ENCODE measurements around the gene RPL21.
"Not testable (repeated sequence)": the region's sequence is repeated elsewhere in the genome, so short reads cannot be mapped to it uniquely, and the experiment has no call there.

Gene RPL21

GRCh38 chr13:27281420-27281819 lies 30.1 kb downstream of the RPL21 start:
- H3K27me3 ChIP-seq (ENCODE audit: insufficient read depth, poor library complexity, severe bottlenecking) = no peaks in the 10 kb centered on the region
- no peak for DNase-seq (ENCODE audit: low spot score)
- no peaks in the 10 kb centered on the region for H3K4me1 ChIP-seq (ENCODE audit: insufficient read depth, poor library complexity, severe bottlenecking)
- no peaks in the 10 kb centered on the region for H3K9me3 ChIP-seq (ENCODE audit: severe bottlenecking)
- ATAC-seq (ENCODE audit: low read depth) = no peak
- no peaks in the 10 kb centered on the region for H3K36me3 ChIP-seq (ENCODE audit: low read depth)
- no peak overlapping the region for H3K27ac ChIP-seq (ENCODE audit: poor library complexity, severe bottlenecking)
- H3K4me3 ChIP-seq (ENCODE audit: severe bottlenecking) = no peak overlapping the region
- no peak for TF ChIP-seq CTCF (IDR thresholded peaks at IDR 0.05; ENCODE audit: poor library complexity, severe bottlenecking)

GRCh38 chr13:27283906-27284493 lies 32.6 kb downstream of the RPL21 start:
- no peaks in the 10 kb centered on the region for H3K27me3 ChIP-seq (ENCODE audit: insufficient read depth, poor library complexity, severe bottlenecking)
- no peak overlapping the region for H3K27ac ChIP-seq (ENCODE audit: poor library complexity, severe bottlenecking)
- ATAC-seq (ENCODE audit: low read depth) (peak; percentile 63; the same call in 2 of the 3 replicates), DNase-seq (ENCODE audit: low spot score) (no peak)
- no peaks in the 10 kb centered on the region for H3K9me3 ChIP-seq (ENCODE audit: severe bottlenecking)
- peak; percentile 26 for TF ChIP-seq CTCF (IDR thresholded peaks at IDR 0.05; ENCODE audit: poor library complexity, severe bottlenecking)
- H3K4me1 ChIP-seq (ENCODE audit: insufficient read depth, poor library complexity, severe bottlenecking) = no peaks in the 10 kb centered on the region
- no peak overlapping the region for H3K4me3 ChIP-seq (ENCODE audit: severe bottlenecking)
- H3K36me3 ChIP-seq (ENCODE audit: low read depth) = no peaks in the 10 kb centered on the region

- Histone ChIP-seq H3K4me3 (ENCODE audit: severe bottlenecking) (no peak overlapping the region), H3K9me3 (ENCODE audit: severe bottlenecking) (no peaks in the 10 kb centered on the region), H3K4me1 (ENCODE audit: insufficient read depth, poor library complexity, severe bottlenecking) (no peaks in the 10 kb centered on the region), H3K36me3 (ENCODE audit: low read depth) (no peaks in the 10 kb centered on the region), H3K27me3 (ENCODE audit: insufficient read depth, poor library complexity, severe bottlenecking) (no peaks in the 10 kb centered on the region), H3K27ac (ENCODE audit: poor library complexity, severe bottlenecking) (no peak overlapping the region)
- ATAC-seq (ENCODE audit: low read depth) (no peak), DNase-seq (ENCODE audit: low spot score) (no peak)
- no peak for TF ChIP-seq CTCF (IDR thresholded peaks at IDR 0.05; ENCODE audit: poor library complexity, severe bottlenecking)
These were observed 37.0 kb downstream of the RPL21 start for GRCh38 chr13:27288392-27288791.

- Histone ChIP-seq H3K4me1 (ENCODE audit: insufficient read depth, poor library complexity, severe bottlenecking) (no peaks in the 10 kb centered on the region), H3K36me3 (ENCODE audit: low read depth) (no peaks in the 10 kb centered on the region), H3K27me3 (ENCODE audit: insufficient read depth, poor library complexity, severe bottlenecking) (no peaks in the 10 kb centered on the region), H3K27ac (ENCODE audit: poor library complexity, severe bottlenecking) (no peak overlapping the region), H3K4me3 (ENCODE audit: severe bottlenecking) (no peak overlapping the region), H3K9me3 (ENCODE audit: severe bottlenecking) (no peaks in the 10 kb centered on the region)
- TF ChIP-seq CTCF (IDR thresholded peaks at IDR 0.05; ENCODE audit: poor library complexity, severe bottlenecking) = no peak
- ATAC-seq (ENCODE audit: low read depth) = no peak
- no peak for DNase-seq (ENCODE audit: low spot score)
These were observed 37.8 kb downstream of the RPL21 start for GRCh38 chr13:27289011-27289665.

- TF ChIP-seq CTCF (IDR thresholded peaks at IDR 0.05; ENCODE audit: poor library complexity, severe bottlenecking) = no peak
- Histone ChIP-seq H3K4me3 (ENCODE audit: severe bottlenecking) (no peak overlapping the region), H3K4me1 (ENCODE audit: insufficient read depth, poor library complexity, severe bottlenecking) (no peaks in the 10 kb centered on the region), H3K27me3 (ENCODE audit: insufficient read depth, poor library complexity, severe bottlenecking) (no peaks in the 10 kb centered on the region), H3K36me3 (ENCODE audit: low read depth) (no peaks in the 10 kb centered on the region), H3K27ac (ENCODE audit: poor library complexity, severe bottlenecking) (no peak overlapping the region), H3K9me3 (ENCODE audit: severe bottlenecking) (no peaks in the 10 kb centered on the region)
- ATAC-seq (ENCODE audit: low read depth) (no peak), DNase-seq (ENCODE audit: low spot score) (no peak)
These were observed 39.4 kb downstream of the RPL21 start for GRCh38 chr13:27290715-27291114.

- not testable (repeated sequence) for H3K4me1 ChIP-seq (ENCODE audit: insufficient read depth, poor library complexity, severe bottlenecking); DNase-seq (ENCODE audit: low spot score); H3K4me3 ChIP-seq (ENCODE audit: severe bottlenecking); H3K27me3 ChIP-seq (ENCODE audit: insufficient read depth, poor library complexity, severe bottlenecking); ATAC-seq (ENCODE audit: low read depth); H3K27ac ChIP-seq (ENCODE audit: poor library complexity, severe bottlenecking); H3K36me3 ChIP-seq (ENCODE audit: low read depth); H3K9me3 ChIP-seq (ENCODE audit: severe bottlenecking)
These were observed 40.6 kb downstream of the RPL21 start for GRCh38 chr13:27291967-27292366.
